Muscle of back (tissue), 13 donors: ENCODE results near the gene DAW1. TPM values are rescaled to one million over a fixed set of nuclear protein-coding genes. Genes with fewer than 3 reads are reported as not detected.
"Not testable (repeated sequence)": the region's sequence is repeated elsewhere in the genome, so short reads cannot be mapped to it uniquely, and the experiment has no call there.

Experiments used
- DNase-seq, 3 donors: peaks; one replicate each; pipeline versions ENCODE4 v3.0.0 to v3.0.0-alpha.2; 2013
- long read RNA-seq, 9 donors: transcript quantifications; one replicate each; lab custom pipeline, GENCODE V29; 2026
- polyA plus RNA-seq, 10 donors: library from polyadenylated mRNA; unstranded; fragments of 120-200 nt; gene quantifications; one replicate each; pipeline ENCODE4 v1.2.1, GENCODE V29; 2013; ENCODE audit not compliant: insufficient read length in 10 of 10

Gene DAW1, protein sequence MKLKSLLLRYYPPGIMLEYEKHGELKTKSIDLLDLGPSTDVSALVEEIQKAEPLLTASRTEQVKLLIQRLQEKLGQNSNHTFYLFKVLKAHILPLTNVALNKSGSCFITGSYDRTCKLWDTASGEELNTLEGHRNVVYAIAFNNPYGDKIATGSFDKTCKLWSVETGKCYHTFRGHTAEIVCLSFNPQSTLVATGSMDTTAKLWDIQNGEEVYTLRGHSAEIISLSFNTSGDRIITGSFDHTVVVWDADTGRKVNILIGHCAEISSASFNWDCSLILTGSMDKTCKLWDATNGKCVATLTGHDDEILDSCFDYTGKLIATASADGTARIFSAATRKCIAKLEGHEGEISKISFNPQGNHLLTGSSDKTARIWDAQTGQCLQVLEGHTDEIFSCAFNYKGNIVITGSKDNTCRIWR
- under 1 TPM in 2 of 10 donors, not detected in 8; 0.05 TPM for polyA plus RNA-seq
- long read RNA-seq, donor 1, partial matches to known transcripts: 0 of 1 reads
- long read RNA-seq, donor 1, other reads (novel, unspliced or antisense): 0 of 1 reads
- long read RNA-seq, donor 2: 0 reads
- long read RNA-seq, donor 3: 0 reads
- long read RNA-seq, donor 4: 0 reads
- long read RNA-seq, donor 5: 0 reads
- long read RNA-seq, donor 6, partial matches to known transcripts: 0 of 1 reads
- long read RNA-seq, donor 6, other reads (novel, unspliced or antisense): 0 of 1 reads
- long read RNA-seq, donor 7: 0 reads
- long read RNA-seq, donor 8: 0 reads
- long read RNA-seq, donor 9: 0 reads

- DNase-seq: peak in 2 of 3 donors; percentile 73 to 86
These were observed at the start of gene DAW1 for GRCh38 chr2:227871375-227871791. DAW1 (plus strand) TSS chr2:227871631; CDS start chr2:227871690, 59 bp downstream.

DNA sequence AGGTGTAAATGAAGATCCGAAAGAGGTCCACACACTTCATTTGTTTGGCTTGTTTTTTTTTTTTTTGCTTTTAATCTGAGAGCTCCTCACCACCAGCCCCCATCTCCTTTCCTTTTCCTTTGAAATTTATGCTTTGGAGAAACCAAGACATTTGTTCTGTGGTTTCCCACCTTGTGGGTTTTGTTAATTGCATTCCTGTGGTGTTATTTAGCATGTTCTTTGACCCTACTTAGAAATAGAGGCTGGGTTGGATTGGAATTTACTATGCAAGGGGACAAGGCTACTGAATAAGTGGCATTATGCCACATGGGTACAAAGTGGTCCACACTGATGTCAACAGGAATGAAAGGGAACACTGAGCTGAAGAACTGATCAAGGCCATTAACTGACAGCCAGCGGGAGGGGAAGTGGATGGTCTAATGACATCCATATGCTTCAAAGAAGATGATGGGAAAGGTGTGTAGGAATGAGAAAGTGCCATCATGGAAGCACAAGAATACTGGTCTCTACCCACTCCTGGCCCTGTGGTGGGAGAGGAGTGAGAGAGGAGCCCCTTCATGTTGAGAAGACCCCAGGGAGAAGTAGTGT lies 48.9 kb upstream of the DAW1 start:
- peak in 1 of 3 donors; percentile 6 for DNase-seq

DNA sequence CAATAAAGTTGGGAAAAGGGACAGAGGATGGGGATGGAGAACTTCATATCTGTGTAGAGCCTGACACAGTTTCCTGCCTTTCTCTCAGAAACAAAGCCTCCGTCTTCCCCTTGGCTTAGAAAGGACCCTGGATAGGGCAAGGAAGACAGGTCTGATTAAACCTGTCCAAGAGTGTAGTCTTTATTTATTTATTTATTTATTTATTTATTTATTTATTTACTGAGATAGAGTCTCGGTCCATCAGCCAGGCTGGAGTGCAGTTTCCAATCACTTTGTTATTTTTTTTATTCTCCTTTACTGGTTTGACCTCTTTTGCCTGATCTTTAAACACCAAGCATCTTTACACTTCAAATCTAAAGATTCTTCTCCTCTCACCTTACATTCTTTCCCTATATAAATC lies 47.5 kb upstream of the DAW1 start:
- no peak for DNase-seq

- no peak for DNase-seq
These were observed 46.7 kb upstream of the DAW1 start for GRCh38 chr2:227824711-227825110.

GRCh38 chr2:227826019-227826521 lies 45.4 kb upstream of the DAW1 start:
- DNase-seq: no peak

- DNase-seq: no peak
These were observed 44.9 kb upstream of the DAW1 start for GRCh38 chr2:227826563-227826962.

DNA sequence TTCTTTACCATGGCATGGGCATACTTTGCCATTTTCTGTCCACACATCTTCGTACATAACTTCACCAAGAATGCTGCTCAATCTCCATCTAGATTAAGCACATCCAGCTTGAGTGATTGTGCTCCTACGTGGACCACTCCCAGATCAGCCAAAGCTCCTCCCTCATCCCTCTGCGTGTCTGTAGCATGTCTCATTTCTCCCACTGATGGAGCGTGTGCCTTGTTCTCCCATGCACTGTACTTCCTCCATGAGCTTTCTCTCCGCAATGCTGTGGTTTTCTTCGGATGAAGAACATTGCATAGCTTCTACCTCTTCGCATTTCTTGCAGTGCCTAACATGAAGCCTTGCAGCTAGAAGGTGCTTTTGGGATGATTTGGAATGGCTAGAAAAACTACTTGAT lies 44.3 kb upstream of the DAW1 start:
- DNase-seq: no peak

GRCh38 chr2:227828477-227828912 lies 42.9 kb upstream of the DAW1 start:
- no peak for DNase-seq

- no peak for DNase-seq
These were observed 42.1 kb upstream of the DAW1 start for GRCh38 chr2:227829337-227829736.

GRCh38 chr2:227834423-227834822 lies 37.0 kb upstream of the DAW1 start:
- no peak for DNase-seq

GRCh38 chr2:227834916-227835650 lies 36.3 kb upstream of the DAW1 start:
- no peak for DNase-seq

DNA sequence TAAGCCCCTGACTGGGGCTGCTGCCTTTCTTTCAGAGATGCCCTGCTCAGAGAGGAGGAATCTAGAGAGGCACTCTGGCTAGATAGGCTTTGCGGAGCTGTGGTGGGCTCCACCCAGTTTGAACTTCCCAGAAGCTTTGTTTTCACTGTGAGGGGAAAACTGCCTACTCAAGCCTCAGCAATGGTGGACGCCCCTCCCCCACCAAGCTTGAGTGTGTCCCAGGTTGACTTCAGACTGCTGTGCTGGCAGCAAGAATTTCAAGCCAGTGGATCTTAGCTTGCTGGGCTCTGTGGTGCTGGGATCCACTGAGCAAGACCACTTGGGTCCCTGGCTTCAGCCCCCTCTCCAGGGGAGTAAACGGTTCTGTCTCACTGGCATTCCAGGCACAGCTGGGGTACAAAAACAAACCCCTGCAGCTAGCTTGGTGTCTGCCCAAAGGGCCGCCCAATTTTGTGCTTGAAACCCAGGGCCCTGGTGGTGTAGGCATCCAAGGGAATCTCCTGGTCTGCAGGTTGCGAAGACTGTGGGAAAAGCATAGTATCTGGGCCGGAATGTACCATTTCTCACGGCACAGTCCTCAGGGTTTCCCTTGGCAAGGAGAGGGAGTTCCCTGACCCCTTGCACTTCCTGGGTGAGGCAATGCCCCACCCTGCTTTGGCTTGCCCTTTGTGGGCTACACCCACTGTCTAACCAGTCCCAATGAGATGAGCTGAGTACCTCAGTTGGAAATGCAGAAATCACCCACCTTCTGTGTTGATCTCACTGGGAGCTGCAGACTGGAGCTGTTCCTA lies 31.9 kb upstream of the DAW1 start:
- DNase-seq: not testable (repeated sequence)

- DNase-seq: no peak
These were observed 24.6 kb upstream of the DAW1 start for GRCh38 chr2:227846831-227847230.

DNA sequence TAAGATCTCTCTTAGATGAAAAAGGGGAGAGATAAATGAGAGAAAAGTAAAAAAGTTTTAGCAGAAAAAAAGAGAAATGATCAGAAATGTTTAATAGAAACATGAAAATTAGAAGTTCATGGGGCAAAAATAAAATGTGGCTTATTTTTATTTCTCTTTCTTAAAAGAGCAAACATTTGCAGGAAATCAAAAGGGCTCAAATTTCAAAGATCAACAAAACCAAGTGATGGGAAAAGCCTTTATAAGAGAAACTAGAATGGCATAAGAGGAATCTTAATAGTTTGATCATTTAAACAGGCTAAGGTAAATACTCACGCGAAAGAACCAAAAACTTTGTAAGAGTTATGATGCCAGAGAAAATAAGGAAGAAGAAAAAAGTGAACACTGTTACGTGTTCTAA lies 23.3 kb upstream of the DAW1 start:
- DNase-seq: no peak

GRCh38 chr2:227848586-227848985 lies 22.8 kb upstream of the DAW1 start:
- no peak for DNase-seq

- no peak for DNase-seq
These were observed 21.5 kb upstream of the DAW1 start for GRCh38 chr2:227849906-227850305.

- peak in 1 of 3 donors; percentile 8 for DNase-seq
These were observed 18.2 kb upstream of the DAW1 start for GRCh38 chr2:227853204-227853629.

GRCh38 chr2:227853765-227854271 lies 17.6 kb upstream of the DAW1 start:
- no peak for DNase-seq

DNA sequence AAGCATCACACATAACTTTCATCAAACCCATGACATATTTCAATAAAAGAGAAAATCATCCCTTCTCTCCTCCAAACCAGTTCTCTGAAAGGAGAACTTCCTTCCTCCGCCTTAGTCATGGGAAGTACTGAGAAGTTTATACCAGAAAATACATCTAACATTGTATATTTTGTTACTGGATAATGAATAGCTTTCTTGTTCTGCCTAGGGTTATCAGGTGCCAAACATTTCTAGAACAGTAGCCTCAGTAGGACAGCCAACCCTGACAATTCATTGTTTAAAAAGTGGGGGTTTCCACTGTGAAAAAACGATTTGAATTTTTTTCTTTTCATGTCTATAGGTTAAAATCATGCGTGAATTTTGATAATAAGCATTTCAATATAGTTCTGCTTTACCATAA lies 16.0 kb upstream of the DAW1 start:
- no peak for DNase-seq

GRCh38 chr2:227856697-227857096 lies 14.7 kb upstream of the DAW1 start:
- DNase-seq: no peak
